PC-9 (cell line): ENCODE measurements around the gene CEP112.

Experiments
- CTCF ChIP-seq: fragments of 200-600 bp; sonication (generic); conservative IDR thresholded peaks from 2 replicates; pipeline ENCODE4 v1.6.1; 2017; ENCODE audit warnings: mixed run types, antibody characterized with exemption, mild to moderate bottlenecking, moderate library complexity
- EZH2 ChIP-seq: fragments of 200-600 bp; sonication (generic); IDR thresholded peaks from 2 replicates; pipeline ENCODE4 v1.8.0; 2017; ENCODE audit warnings: antibody characterized with exemption, low read depth

- no peak for TF ChIP-seq CTCF
- no peak for TF ChIP-seq EZH2
These were observed 37.2 kb upstream of the CEP112 start, which contains the start of gene APOH for GRCh38 chr17:66228887-66229782.
